Measurements from ENCODE around the gene LEPROT. TPM values are rescaled to one million over a fixed set of nuclear protein-coding genes. Genes with fewer than 3 reads are reported as not detected.

Gene LEPROT
- total RNA-seq, 1 experiment from 2014 or later = 25.7 TPM

- intact Hi-C loops (cut with micrococcal nuclease) = no loop called here
- Histone ChIP-seq H2AFZ (ENCODE audit: low read depth, low read length, poor library complexity, severe bottlenecking) (no peak overlapping the region), H3K9me2 (ENCODE audit: insufficient read depth) (no peaks in the 10 kb centered on the region), H3K9me3 (ENCODE audit: control insufficient read depth in 1 of 2, insufficient read depth in 1 of 2, low read depth in 1 of 2, low read length in 2 of 2) (no peaks in the 10 kb centered on the region), H3K79me2 (ENCODE audit: insufficient read depth, low read length) (no peaks in the 10 kb centered on the region), H3K36me3 (ENCODE audit: control insufficient read depth in 1 of 2, insufficient read depth in 2 of 2, low read length in 2 of 2) (no peaks in the 10 kb centered on the region), H3K27ac (ENCODE audit: low read depth, low read length) (no peak overlapping the region), H4K20me1 (ENCODE audit: insufficient read depth) (no peaks in the 10 kb centered on the region), H3K9ac (ENCODE audit: low read length) (no peak overlapping the region), H3K4me1 (ENCODE audit: control insufficient read depth in 1 of 2, insufficient read depth in 2 of 2, low read length in 2 of 2) (no peaks in the 10 kb centered on the region), H3K4me3 (replicated peaks in 1 of 2; ENCODE audit: low read depth in 1 of 2, low read length in 2 of 2) (no peak overlapping the region), H3K4me2 (ENCODE audit: low read length) (no peak overlapping the region), H3K27me3 (ENCODE audit: insufficient read depth, low read length) (no peaks in the 10 kb centered on the region)
- TF ChIP-seq ZBTB33 (IDR thresholded peaks at IDR 0.05; ENCODE audit: extremely low read depth, insufficient replicate concordance, low read length) (no peak), ZFX (IDR thresholded peaks at IDR 0.05) (no peak), MAX (IDR thresholded peaks at IDR 0.05) (no peak)
- POLR2A ChIA-PET = no interaction called here
- no TSS peak for BruUV-seq (replicated peaks)
- ATAC-seq (no peak), DNase-seq (ENCODE audit: low read depth, low spot score) (no peak)
- CTCF ChIA-PET = no interaction called here
- RAD21 ChIA-PET (ENCODE audit: low non-redundant PET in 1 of 2, low total read pairs in 2 of 2, uncharacterized antibody in 2 of 2, unreplicated experiment in 2 of 2) = no interaction called here
These were observed 47.9 kb upstream of the LEPROT start for GRCh38 chr1:65372557-65372956.

GRCh38 chr1:65377496-65378246, 42.8 kb upstream of the LEPROT start:
- Histone ChIP-seq H3K9ac (ENCODE audit: low read length) (no peak overlapping the region), H3K27me3 (ENCODE audit: insufficient read depth, low read length) (no peaks in the 10 kb centered on the region), H2AFZ (ENCODE audit: low read depth, low read length, poor library complexity, severe bottlenecking) (no peak overlapping the region), H4K20me1 (ENCODE audit: insufficient read depth) (no peaks in the 10 kb centered on the region), H3K4me3 (replicated peaks in 1 of 2; ENCODE audit: low read depth in 1 of 2, low read length in 2 of 2) (no peak overlapping the region), H3K27ac (ENCODE audit: low read depth, low read length) (no peak overlapping the region), H3K9me2 (ENCODE audit: insufficient read depth) (no peaks in the 10 kb centered on the region), H3K4me2 (ENCODE audit: low read length) (no peak overlapping the region), H3K36me3 (ENCODE audit: control insufficient read depth in 1 of 2, insufficient read depth in 2 of 2, low read length in 2 of 2) (no peaks in the 10 kb centered on the region), H3K79me2 (ENCODE audit: insufficient read depth, low read length) (no peaks in the 10 kb centered on the region), H3K9me3 (ENCODE audit: control insufficient read depth in 1 of 2, insufficient read depth in 1 of 2, low read depth in 1 of 2, low read length in 2 of 2) (no peaks in the 10 kb centered on the region), H3K4me1 (ENCODE audit: control insufficient read depth in 1 of 2, insufficient read depth in 2 of 2, low read length in 2 of 2) (no peaks in the 10 kb centered on the region)
- ChIA-PET POLR2A (no interaction called here), CTCF (no interaction called here), RAD21 (ENCODE audit: low non-redundant PET in 1 of 2, low total read pairs in 2 of 2, uncharacterized antibody in 2 of 2, unreplicated experiment in 2 of 2) (no interaction called here)
- TF ChIP-seq FOSL1 (IDR thresholded peaks at IDR 0.05; ENCODE audit: low read depth) (no peak), EGR1 (IDR thresholded peaks at IDR 0.05; ENCODE audit: low read depth) (no peak), POLR2A (IDR thresholded peaks at IDR 0.05; ENCODE audit: borderline replicate concordance, extremely low read depth, insufficient read depth, insufficient read length) (no peak), SP1 (IDR thresholded peaks at IDR 0.05; ENCODE audit: low read depth) (no peak), RAD21 (IDR thresholded peaks at IDR 0.05; ENCODE audit: low read depth) (no peak), MAX (IDR thresholded peaks at IDR 0.05) (no peak), YY1 (IDR thresholded peaks at IDR 0.05; ENCODE audit: extremely low read depth, insufficient replicate concordance, low read depth, low read length) (no peak), CBX3 (IDR thresholded peaks at IDR 0.05; ENCODE audit: low read depth) (no peak), POLR2AphosphoS5 (IDR thresholded peaks at IDR 0.05; ENCODE audit: low read depth, low read length) (no peak), EZH2 (IDR thresholded peaks at IDR 0.05) (no peak)
- DNase-seq (ENCODE audit: low read depth, low spot score) = no peak
- intact Hi-C loops (cut with micrococcal nuclease) = no loop called here
- ATAC-seq = no peak
- BruUV-seq (replicated peaks) = no TSS peak
